Activated naive CD8-positive, alpha-beta T cell treated with anti-CD3 and anti-CD28 coated beads, Interleukin-2, amount 10 ng/mL, durations not matched to agents 7 days and 5 days (primary cell): Measurements from ENCODE around the gene ZFP90. TPM values are rescaled to one million over a fixed set of nuclear protein-coding genes. Genes with fewer than 3 reads are reported as not detected.

Source experiments
- ATAC-seq: fragments of 150-1000 bp; cut with Tn5 transposase; one replicate; pipeline ENCODE4 v1.10.0; 2021; ENCODE audit warnings: low read depth, moderate library complexity
- POLR2A ChIA-PET: fragments of 350-600 bp; sonication (Branson Sonifier 250); formaldehyde crosslinking; loops from one replicate; lab custom pipeline; 2021; ENCODE audit warnings: antibody characterized with exemption; lab: Charles Lee
- DNase-seq: peaks from one replicate; pipeline ENCODE4 v3.0.0; 2021
- H3K27ac Mint-ChIP-seq: one replicate; pipeline ENCODE4 v1.8.0; 2022; ENCODE audit warnings: mild to moderate bottlenecking, mixed read lengths
- H3K27me3 Mint-ChIP-seq: one replicate; pipeline ENCODE4 v1.8.0; 2022; ENCODE audit warnings: mild to moderate bottlenecking, moderate library complexity, mixed read lengths
- H3K36me3 Mint-ChIP-seq: one replicate; pipeline ENCODE4 v1.8.0; 2021; ENCODE audit warnings: mild to moderate bottlenecking, mixed read lengths
- H3K4me1 Mint-ChIP-seq: one replicate; pipeline ENCODE4 v1.8.0; 2021; ENCODE audit warnings: mixed read lengths
- H3K4me3 Mint-ChIP-seq: one replicate; pipeline ENCODE4 v1.8.0; 2022; ENCODE audit warnings: mild to moderate bottlenecking, moderate library complexity, mixed read lengths
- H3K9me3 Mint-ChIP-seq: one replicate; pipeline ENCODE4 v1.8.0; 2021; ENCODE audit warnings: mixed read lengths
- total RNA-seq, 2 experiments: library from RNA; stranded (reverse); gene quantifications; one replicate each; pipeline ENCODE4 v1.2.3, GENCODE V29; 2021

Gene ZFP90
- total RNA-seq, 2 experiments from 2014 or later, result 53.5 to 54.2 TPM

DNA sequence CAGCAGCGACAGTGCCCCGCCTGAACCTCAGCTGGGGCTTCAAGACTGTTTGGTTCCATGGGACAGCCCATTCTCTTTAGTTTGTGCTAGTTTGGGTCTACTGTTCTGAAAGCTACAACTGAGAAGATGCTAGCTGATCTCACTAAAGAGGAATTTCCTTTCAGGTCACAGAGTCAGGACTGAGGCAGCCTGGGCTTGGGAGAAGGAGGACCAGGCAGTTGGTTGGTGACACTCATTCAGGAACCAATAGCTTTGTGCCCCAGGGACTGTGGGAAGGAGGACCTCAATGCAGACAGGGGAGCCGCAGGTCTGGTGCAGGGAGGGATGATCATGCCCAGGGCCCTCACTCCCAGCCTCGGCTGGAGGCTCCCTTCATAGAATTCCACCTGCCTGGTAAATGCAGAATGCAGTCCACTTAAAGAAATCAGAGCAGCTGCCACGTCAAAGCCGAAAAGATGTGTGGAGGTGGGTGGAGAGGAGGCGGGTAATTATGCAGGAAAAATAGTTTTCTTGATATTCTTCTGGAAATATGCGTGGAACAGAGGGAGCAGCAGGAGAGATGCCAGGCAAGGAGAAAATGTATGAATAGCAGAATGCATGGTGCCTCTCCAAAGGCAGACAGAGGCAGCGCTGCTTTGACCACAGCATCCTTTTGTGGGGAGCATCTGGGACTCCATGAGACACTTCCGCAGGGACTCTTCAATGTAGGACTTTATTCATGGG, 32.6 kb upstream of the ZFP90 start:
- H3K27ac Mint-ChIP-seq, result no peak overlapping the region
- H3K36me3 Mint-ChIP-seq, result no peaks in the 10 kb centered on the region
- peaks cover 8% of the 10 kb centered on the region for H3K4me1 Mint-ChIP-seq
- DNase-seq (no peak), ATAC-seq (no peak)
- no peaks in the 10 kb centered on the region for H3K9me3 Mint-ChIP-seq
- H3K4me3 Mint-ChIP-seq, result no peak overlapping the region
- POLR2A ChIA-PET, result no interaction called here
- peaks cover 45% of the 10 kb centered on the region for H3K27me3 Mint-ChIP-seq

DNA sequence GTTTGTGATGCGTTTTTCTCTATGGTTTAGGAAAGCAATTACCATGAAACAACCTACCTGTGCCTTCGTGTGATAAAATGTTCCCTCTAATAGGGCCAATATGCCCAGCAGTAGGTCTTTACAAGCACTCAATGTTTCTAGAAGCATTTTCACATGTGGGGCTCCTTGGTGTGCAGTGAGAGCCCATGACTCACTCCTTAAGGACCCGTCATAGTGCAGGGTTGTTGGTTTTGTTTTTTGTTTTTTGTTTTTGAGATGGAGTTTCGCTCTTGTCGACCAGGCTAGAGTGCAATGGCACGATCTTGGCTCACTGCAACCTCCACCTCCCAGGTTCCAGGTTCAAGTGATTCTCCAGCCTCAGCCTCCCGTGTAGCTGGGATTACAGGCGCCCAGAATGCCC, 31.1 kb upstream of the ZFP90 start:
- no peaks in the 10 kb centered on the region for H3K9me3 Mint-ChIP-seq
- no peaks in the 10 kb centered on the region for H3K36me3 Mint-ChIP-seq
- no peak overlapping the region for H3K4me3 Mint-ChIP-seq
- H3K4me1 Mint-ChIP-seq, result peaks cover 9% of the 10 kb centered on the region
- ATAC-seq, result no peak
- peaks cover 45% of the 10 kb centered on the region for H3K27me3 Mint-ChIP-seq
- POLR2A ChIA-PET, result interaction anchor here (0.6 kb wide), 1 partner anchor 52 kb away, joined by 4 read pairs; no protein-coding TSS in a partner anchor
- no peak overlapping the region for H3K27ac Mint-ChIP-seq
- DNase-seq, result no peak

DNA sequence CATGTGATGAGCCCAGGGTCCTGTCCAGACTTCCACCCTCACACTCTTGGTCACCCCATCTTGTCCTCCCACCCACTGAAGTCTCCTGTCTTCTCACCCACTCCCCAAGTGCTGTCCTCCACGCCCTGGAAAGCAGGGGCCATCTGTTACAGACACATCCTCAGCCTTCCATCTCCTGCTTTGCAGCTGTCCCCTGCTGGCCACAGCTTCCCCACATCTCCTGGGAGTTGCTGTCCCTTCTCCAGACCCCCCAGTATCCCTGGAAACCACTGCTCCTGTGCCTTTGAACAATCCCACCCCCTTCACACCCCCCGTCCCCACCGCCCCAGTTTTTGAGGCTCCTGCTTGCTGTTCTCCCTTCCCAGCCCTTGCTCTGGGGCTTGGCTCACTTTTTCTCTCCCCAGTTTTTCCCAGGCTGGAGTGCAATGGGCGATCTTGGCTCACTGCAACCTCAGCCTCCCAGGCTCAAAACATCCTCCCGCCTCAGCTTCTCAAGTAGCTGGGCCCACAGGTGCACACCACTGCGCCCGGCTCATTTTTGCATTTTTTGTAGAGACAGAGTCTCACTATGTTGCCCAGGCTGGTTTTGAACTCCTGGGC, 30.4 kb upstream of the ZFP90 start:
- H3K9me3 Mint-ChIP-seq, result no peaks in the 10 kb centered on the region
- ATAC-seq, result no peak
- H3K27ac Mint-ChIP-seq, result no peak overlapping the region
- H3K4me3 Mint-ChIP-seq, result no peak overlapping the region
- DNase-seq, result no peak
- H3K36me3 Mint-ChIP-seq, result no peaks in the 10 kb centered on the region
- peaks cover 9% of the 10 kb centered on the region for H3K4me1 Mint-ChIP-seq
- peaks cover 45% of the 10 kb centered on the region for H3K27me3 Mint-ChIP-seq
- POLR2A ChIA-PET, result interaction anchor here (0.6 kb wide), 1 partner anchor 53 kb away, joined by 4 read pairs; no protein-coding TSS in a partner anchor

DNA sequence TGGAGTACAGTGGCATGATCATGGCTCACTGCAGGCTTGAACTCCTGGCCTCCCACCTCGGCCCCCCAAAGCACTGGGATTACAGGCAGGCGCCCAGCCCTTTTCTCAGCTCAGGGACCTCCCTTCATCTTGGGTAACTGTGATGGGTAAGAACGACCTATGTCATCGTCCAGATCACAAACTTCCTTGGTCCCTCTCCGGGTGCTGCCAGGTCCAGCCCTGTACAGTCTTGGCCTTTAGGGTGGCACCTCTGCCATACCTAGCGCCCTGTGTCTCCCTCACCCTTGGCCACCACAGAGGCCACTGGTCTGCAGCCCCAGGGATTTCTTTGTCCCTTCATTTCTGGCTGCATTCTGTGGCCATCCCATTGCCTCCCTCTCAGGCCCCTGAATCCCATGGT, 29.7 kb upstream of the ZFP90 start:
- no peak overlapping the region for H3K4me3 Mint-ChIP-seq

DNA sequence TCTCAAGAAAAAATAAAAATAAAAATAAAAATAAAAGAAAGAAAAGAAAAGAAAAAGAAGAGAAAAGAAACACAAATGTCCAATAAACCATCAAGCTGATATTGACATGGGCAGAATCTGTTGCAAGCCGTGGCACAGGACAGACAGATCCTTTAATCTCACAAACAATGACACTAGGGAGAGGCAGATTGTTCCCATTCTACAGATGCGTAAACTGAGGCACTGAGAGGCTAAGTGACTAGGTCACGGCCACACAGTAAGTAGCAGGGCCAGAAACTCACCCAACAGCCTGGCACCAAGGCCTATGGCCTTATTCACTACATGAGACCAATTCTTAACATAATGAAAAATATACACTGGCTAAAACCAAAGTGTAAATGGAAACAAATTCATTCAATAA, 28.3 kb upstream of the ZFP90 start:
- Mint-ChIP-seq H3K36me3 (no peaks in the 10 kb centered on the region), H3K27ac (no peak overlapping the region), H3K4me3 (no peak overlapping the region), H3K27me3 (peaks cover 39% of the 10 kb centered on the region), H3K9me3 (no peaks in the 10 kb centered on the region), H3K4me1 (peaks cover 9% of the 10 kb centered on the region)
- DNase-seq (no peak), ATAC-seq (no peak)
- POLR2A ChIA-PET, result no interaction called here

More for the DNA sequence above, 29.7 kb upstream of the ZFP90 start:
- Mint-ChIP-seq H3K27me3 (peaks cover 44% of the 10 kb centered on the region), H3K27ac (no peak overlapping the region), H3K9me3 (no peaks in the 10 kb centered on the region), H3K4me1 (peaks cover 9% of the 10 kb centered on the region), H3K36me3 (no peaks in the 10 kb centered on the region)
- POLR2A ChIA-PET, result no interaction called here
- no peak for DNase-seq
- no peak for ATAC-seq

DNA sequence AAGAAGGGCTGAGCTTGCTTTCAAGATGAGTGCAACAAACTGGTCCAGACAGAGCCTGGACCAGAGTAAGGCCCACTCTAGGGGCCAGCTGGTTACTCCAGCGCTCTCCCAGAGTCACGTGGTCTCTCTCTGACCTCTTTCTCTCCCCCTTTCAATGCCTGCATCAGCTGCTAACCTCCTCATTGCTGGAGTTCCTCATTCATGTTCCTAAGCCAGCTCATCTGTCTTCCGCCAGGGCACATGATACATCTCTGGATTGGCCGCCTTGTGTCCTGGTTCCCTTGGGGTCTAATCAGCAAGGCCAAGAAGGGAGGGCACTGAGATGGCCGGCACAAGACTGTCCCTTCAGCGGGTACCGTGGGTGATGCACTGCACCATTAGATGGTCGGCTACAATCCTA, 26.9 kb upstream of the ZFP90 start:
- no peaks in the 10 kb centered on the region for H3K36me3 Mint-ChIP-seq
- no peak for ATAC-seq
- H3K9me3 Mint-ChIP-seq, result no peaks in the 10 kb centered on the region
- no peak for DNase-seq
- H3K4me1 Mint-ChIP-seq, result peaks cover 9% of the 10 kb centered on the region
- H3K27me3 Mint-ChIP-seq, result peaks cover 26% of the 10 kb centered on the region
- H3K4me3 Mint-ChIP-seq, result no peak overlapping the region
- POLR2A ChIA-PET, result no interaction called here
- no peak overlapping the region for H3K27ac Mint-ChIP-seq

DNA sequence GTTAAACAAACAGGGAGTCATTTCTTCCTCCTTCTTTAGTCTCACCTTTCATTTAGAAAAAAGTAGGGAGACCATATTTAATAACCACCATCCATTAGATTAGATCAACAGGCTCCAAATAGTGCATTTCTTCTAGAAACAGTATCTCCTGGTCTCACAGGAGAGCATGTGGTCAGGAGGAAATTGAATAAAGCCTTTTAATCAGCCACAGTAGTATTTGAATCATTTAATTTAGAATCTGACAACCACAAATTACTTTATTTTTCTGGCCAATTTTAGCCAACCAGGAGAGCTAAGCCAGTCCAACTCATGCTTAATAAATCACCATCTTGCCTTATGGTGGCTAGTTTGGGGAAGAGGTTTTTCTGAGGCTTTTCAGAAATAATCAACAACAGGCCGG, 26.3 kb upstream of the ZFP90 start:
- ATAC-seq (no peak), DNase-seq (no peak)
- Mint-ChIP-seq H3K27me3 (peaks cover 20% of the 10 kb centered on the region), H3K4me1 (peaks cover 9% of the 10 kb centered on the region), H3K36me3 (no peaks in the 10 kb centered on the region), H3K4me3 (no peak overlapping the region), H3K9me3 (no peaks in the 10 kb centered on the region), H3K27ac (no peak overlapping the region)
- POLR2A ChIA-PET, result no interaction called here

DNA sequence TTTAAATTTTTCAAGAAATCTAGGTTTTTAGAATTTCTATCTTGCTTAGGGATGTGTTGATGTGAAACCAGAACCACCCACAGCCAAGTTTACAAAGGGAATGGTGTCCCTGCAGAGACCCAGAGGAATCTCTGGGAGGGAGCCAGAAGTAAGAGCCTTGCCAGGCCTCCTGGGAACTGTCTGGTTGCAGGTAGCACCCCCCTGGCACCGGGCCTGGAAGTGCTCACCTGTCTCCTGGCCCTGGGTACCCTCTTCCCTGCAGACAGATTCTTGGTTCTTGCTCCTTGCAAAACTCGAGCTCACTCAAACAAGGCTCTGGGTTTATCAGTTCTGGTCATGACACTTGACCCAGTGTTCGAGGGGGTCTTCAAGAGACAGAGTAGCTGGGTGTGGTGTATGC, 24.6 kb upstream of the ZFP90 start:
- Mint-ChIP-seq H3K36me3 (no peaks in the 10 kb centered on the region), H3K4me1 (peaks cover 9% of the 10 kb centered on the region), H3K27ac (no peak overlapping the region), H3K27me3 (peaks cover 6% of the 10 kb centered on the region), H3K4me3 (no peak overlapping the region), H3K9me3 (no peaks in the 10 kb centered on the region)
- POLR2A ChIA-PET, result no interaction called here
- no peak for ATAC-seq
- DNase-seq, result no peak

DNA sequence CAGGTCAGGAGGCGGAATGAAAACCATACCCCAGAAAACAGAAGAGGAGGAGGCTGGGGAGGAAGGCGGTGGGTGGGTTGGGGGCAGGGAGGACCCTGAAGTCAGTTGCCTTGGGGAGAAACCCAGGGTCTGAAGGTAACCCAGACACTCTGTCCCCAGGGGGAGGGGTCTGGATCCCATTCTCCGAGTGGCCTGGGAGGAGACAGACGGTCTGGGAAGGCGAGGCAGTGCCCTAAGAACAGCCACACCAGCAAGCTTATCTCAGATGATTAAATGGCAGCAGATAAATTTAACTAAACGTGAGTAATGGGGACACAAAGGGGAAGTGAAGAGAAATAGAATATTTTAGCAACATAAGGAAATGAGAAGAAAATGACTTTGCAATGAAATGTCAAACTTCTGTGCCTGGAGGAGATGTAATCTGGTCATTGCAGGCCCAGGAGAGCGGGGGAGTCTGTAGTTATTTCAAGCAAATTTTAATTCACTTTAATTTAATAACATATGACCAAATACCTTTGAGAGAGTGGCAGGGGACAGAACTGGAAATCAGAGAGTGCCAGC, 21.4 kb upstream of the ZFP90 start:
- no peak overlapping the region for H3K4me3 Mint-ChIP-seq
- DNase-seq (no peak), ATAC-seq (no peak)
- no peaks in the 10 kb centered on the region for H3K36me3 Mint-ChIP-seq
- POLR2A ChIA-PET, result no interaction called here
- H3K9me3 Mint-ChIP-seq, result no peaks in the 10 kb centered on the region
- peaks cover 2% of the 10 kb centered on the region for H3K27me3 Mint-ChIP-seq
- H3K4me1 Mint-ChIP-seq, result peaks cover 9% of the 10 kb centered on the region
- no peak overlapping the region for H3K27ac Mint-ChIP-seq

DNA sequence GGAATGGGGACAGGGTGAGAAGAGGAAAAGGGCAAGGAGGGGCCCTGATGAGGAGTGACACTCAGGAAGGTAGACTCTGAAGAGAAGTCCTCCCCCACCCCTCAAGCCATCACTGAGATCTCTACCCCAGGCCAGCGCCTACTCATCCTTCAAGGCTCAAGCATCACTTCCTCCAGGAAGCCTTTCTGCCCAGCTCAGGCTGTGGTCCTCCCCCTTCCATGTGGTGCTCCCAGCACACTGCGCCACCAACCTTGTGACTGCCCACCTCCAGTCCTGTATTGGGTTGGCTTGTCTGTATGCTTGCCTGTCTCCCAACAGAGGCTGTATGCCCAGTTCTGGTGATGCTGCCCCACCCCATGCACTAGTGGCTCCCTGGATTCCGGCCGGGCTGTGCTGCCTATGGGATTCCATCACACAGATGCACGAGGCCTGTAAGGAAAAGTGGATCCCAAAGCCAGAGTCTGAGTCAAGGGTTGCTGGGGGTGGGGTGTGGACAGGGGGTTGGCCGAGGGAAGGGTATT, 19.8 kb upstream of the ZFP90 start:
- Mint-ChIP-seq H3K27me3 (peaks cover 12% of the 10 kb centered on the region), H3K4me3 (no peak overlapping the region), H3K4me1 (peaks cover 9% of the 10 kb centered on the region), H3K36me3 (no peaks in the 10 kb centered on the region), H3K27ac (no peak overlapping the region), H3K9me3 (no peaks in the 10 kb centered on the region)
- ATAC-seq (no peak), DNase-seq (no peak)
- POLR2A ChIA-PET, result no interaction called here

DNA sequence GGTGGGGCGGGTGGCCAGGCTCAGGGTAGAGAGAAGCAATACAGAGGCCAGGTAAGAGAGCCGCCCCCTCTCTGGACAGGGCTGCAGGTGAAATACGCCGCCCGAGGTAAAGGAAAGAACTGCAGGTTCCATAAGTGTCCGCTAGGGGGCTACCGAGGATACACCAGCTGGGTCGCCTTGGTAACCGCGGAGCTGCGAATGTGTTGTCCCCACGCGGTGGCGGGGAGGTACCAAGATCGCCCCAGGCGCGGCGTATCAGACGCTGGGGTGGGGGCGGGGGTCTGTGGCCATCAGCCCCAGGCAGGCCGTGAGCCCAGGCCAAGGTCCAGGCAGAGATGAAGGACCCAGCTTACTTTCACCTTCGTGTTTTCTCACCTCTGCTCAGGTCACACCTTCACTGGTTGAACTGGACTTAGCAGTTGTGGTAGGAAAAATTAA, 18.4 kb upstream of the ZFP90 start:
- peak; percentile 90 for ATAC-seq
- no peaks in the 10 kb centered on the region for H3K9me3 Mint-ChIP-seq
- POLR2A ChIA-PET, result interaction anchor here (0.5 to 1.0 kb wide), 5 partner anchors 11 to 102 kb away, joined by 3 to 5 read pairs (median 4); no protein-coding TSS in a partner anchor

DNA sequence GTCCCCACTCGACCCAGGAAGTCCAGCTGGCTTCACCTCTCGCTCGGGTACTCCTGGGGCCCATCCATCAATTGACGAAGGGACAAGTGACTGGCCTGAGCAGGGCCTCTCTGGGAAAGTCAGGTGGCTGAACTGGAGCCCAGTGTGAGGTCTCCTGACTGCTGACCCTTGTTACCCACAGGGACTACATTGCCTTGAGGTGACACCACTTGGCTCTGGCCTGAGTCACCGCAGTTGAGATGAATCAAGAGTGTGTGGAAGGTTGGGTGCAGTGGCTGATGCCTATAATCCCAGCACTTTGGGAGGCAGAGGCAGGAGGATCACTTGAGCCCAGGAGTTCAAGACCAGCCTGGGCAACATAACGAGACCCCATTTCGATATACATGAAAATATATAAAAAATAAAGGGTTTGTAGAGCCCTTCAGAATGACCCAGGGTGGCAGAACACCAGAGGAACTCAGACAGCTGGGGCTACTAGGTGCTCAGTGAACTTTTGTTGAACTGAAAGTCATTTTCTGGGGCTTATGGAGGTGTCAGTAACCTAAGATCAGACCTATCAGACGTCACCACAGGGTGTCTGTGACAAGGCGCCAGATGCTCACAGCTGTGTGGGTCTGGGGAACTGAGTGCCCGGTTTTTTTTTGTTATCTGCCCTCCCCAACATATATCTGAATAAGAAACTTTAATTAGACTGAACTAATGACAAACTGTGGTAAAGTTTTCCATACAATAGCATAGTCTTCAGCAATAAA, 14.8 kb upstream of the ZFP90 start:
- Mint-ChIP-seq H3K9me3 (no peaks in the 10 kb centered on the region), H3K4me3 (no peak overlapping the region), H3K36me3 (no peaks in the 10 kb centered on the region), H3K4me1 (peaks cover 14% of the 10 kb centered on the region), H3K27me3 (peaks cover 11% of the 10 kb centered on the region), H3K27ac (no peak overlapping the region)
- ATAC-seq (no peak), DNase-seq (no peak)
- POLR2A ChIA-PET, result interaction anchor here (0.7 kb wide), 1 partner anchor 592 kb away, joined by 4 read pairs; no protein-coding TSS in a partner anchor

More for the DNA sequence above, 18.4 kb upstream of the ZFP90 start:
- Mint-ChIP-seq H3K27ac (peak overlapping the region; percentile 25), H3K27me3 (peaks cover 11% of the 10 kb centered on the region), H3K4me1 (peaks cover 9% of the 10 kb centered on the region), H3K36me3 (no peaks in the 10 kb centered on the region), H3K4me3 (peak overlapping the region; percentile 63)
- DNase-seq, result peak; percentile 78
